Head of caudate nucleus (tissue), 42 donors: ENCODE data around the gene FBXO34.
A peak's percentile ranks its signal among the peaks of the same experiment; 100 is the strongest.
"Not testable (repeated sequence)": the region's sequence is repeated elsewhere in the genome, so short reads cannot be mapped to it uniquely, and the experiment has no call there.

Source experiments
- DNase-seq, 42 donors: peaks; one replicate each; pipeline versions ENCODE4 v3.0.0 to v3.0.0-alpha.2; 2020 to 2021; ENCODE audit warnings: mixed read lengths in 7 of 42
- intact Hi-C: fragments of 100-400 bp; cut with DNase I; formaldehyde crosslinking; loops from one replicate; pipeline ENCODE4 v1.15.0; 2022

The FBXO34 gene

GRCh38 chr14:55332654-55333570 lies 61.7 kb downstream of the FBXO34 start:
- intact Hi-C loops: no loop called here
- no peak for DNase-seq

GRCh38 chr14:55333711-55334485 lies 62.7 kb downstream of the FBXO34 start:
- no peak for DNase-seq

GRCh38 chr14:55336162-55336561 lies 64.9 kb downstream of the FBXO34 start:
- intact Hi-C loops: no loop called here
- DNase-seq: no peak

More at GRCh38 chr14:55333711-55334485, 62.7 kb downstream of the FBXO34 start:
- intact Hi-C loops: no loop called here

- intact Hi-C loops: no loop called here
- DNase-seq: no peak
Measured at GRCh38 chr14:55336691-55337090, 65.5 kb downstream of the FBXO34 start.

GRCh38 chr14:55339770-55340169 lies 68.5 kb downstream of the FBXO34 start:
- intact Hi-C loops: no loop called here
- no peak for DNase-seq

DNA sequence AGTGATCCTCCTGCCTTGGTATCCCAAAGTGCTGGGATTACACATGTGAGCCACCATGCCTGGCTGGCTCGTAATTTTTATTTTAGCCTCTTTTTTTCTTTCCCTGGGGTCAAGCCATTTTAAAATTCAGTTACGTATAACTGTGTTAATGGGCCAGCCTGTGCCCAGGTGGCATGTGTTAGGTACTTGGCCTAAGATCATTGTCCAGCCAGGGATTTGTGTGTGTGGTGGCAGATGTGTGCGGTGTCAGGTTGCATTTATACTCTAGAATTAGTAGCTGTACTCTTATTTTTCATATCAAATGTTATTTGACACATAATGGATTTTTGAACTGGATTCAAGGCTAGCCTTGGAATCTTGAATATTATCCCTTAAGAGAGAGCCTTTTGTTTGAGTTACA lies 69.3 kb downstream of the FBXO34 start:
- no peak for DNase-seq
- intact Hi-C loops: no loop called here

- intact Hi-C loops: no loop called here
- DNase-seq: peak in 1 of 42 donors; percentile 35
Measured at GRCh38 chr14:55341781-55342180, 70.6 kb downstream of the FBXO34 start.

GRCh38 chr14:55344582-55345163 lies 73.5 kb downstream of the FBXO34 start:
- intact Hi-C loops, DNase-seq: not testable (repeated sequence)

DNA sequence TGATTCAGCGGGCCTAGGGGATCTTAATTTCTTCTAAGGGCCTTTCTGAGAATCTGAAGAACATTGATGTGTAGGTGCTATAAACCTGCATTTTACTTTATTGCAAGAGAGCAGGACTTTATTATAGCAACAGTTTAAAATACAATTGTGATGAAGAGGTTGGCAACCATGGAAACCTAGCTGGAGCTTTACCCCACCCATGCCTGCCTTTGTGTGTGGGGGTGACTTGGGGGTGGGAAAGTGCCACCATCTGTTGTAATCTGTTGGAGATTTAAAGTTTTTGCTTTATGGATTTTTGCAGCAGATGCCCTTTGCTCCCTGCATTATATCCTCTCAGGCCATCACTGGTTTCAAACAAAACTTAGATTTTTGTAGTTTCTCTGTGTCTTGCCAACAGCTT lies 75.8 kb downstream of the FBXO34 start:
- peak in 37 of 42 donors; percentile 18 to 84 (median 59) for DNase-seq
- intact Hi-C loops: no loop called here

- intact Hi-C loops: no loop called here
- DNase-seq: no peak
Measured at GRCh38 chr14:55347748-55348147, 76.5 kb downstream of the FBXO34 start.

GRCh38 chr14:55348766-55349453 lies 77.7 kb downstream of the FBXO34 start:
- intact Hi-C loops: no loop called here
- DNase-seq: no peak

- no peak for DNase-seq
Measured at GRCh38 chr14:55349565-55349964, 78.3 kb downstream of the FBXO34 start.

DNA sequence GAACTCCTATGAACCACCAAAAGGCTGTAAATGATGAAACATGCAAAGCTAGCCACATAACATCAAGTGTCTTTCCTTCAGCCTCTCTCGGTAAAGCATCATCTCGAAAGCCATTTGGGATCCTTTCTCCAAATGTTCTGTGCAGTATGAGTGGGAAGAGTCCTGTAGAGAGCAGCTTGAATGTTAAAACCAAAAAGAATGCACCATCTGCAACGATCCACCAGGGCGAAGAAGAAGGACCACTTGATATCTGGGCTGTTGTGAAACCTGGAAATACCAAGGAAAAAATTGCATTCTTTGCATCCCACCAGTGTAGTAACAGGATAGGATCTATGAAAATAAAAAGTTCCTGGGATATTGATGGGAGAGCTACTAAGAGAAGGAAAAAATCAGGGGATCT lies 79.2 kb downstream of the FBXO34 start:
- DNase-seq: no peak
- intact Hi-C loops: loop anchor here (5.0 kb wide), 1 partner anchor 78 kb away; the partner anchor contains the start of gene FBXO34

More at GRCh38 chr14:55349565-55349964, 78.3 kb downstream of the FBXO34 start:
- intact Hi-C loops: no loop called here

DNA sequence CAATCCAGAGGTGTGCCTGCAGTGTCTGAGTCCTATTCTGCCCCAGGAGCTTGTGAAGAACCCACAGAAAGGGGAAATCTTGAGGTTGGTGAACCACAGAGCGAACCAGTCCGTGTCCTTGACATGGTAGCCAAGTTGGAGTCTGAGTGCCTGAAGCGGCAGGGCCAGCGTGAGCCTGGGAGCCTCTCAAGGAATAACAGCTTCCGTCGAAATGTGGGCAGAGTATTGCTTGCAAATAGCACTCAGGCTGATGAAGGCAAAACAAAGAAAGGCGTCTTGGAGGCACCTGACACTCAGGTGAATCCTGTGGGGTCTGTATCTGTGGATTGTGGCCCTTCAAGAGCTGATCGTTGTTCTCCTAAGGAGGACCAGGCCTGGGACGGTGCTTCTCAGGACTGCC lies 79.9 kb downstream of the FBXO34 start:
- intact Hi-C loops: loop anchor here (5.0 kb wide), 1 partner anchor 79 kb away; the partner anchor contains the start of gene FBXO34

GRCh38 chr14:55352201-55352600 lies 81.0 kb downstream of the FBXO34 start:
- intact Hi-C loops: loop anchor here (5.0 kb wide), 1 partner anchor 80 kb away; the partner anchor contains the start of gene FBXO34
- DNase-seq: no peak

More for the DNA sequence above, 79.9 kb downstream of the FBXO34 start:
- DNase-seq: no peak

DNA sequence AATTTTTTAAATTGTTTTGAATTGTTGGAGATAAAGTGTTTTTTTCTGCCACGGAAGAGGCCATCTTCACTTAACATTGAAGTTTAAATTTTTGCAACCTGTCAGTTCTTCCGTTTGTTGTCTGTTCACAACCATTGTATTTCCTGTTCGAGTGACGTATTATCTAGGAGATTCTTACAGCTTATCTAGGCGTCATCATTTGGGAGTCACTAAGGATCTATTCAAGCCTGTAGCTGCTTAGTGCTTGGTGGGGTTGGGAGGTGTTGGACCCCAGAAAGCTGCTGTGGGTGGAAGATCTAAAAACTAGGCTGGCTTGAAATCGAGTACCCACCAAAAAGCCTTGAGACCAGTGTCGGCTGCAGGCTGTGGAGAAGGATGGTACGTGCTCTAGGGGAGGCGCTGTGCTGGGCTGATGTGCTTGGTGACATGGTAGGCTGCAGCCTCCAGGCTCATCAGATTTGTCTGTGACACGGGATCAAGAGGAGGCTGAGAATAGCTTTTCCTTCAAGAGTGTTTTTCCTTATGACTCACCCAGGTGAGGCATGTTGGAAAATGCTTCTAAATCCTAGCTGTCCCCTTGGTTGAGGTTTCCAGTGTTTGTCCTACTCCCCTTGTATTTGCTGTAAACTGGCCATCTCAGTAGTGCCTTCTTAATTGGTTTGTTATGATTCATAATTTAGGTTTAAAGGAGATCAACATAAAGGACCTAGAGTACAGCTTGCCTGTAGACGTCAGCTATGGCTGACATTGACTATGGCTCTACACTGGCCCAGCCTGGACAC lies 82.7 kb downstream of the FBXO34 start:
- intact Hi-C loops: loop anchor here (5.0 kb wide), 1 partner anchor 82 kb away; the partner anchor contains the start of gene FBXO34
- DNase-seq: peak in 40 of 42 donors; percentile 25 to 86 (median 59)

GRCh38 chr14:55354500-55354899 lies 83.3 kb downstream of the FBXO34 start:
- DNase-seq: peak; percentile 31 to 88 (median 68)
- intact Hi-C loops: loop anchor here (5.0 kb wide), 1 partner anchor 82 kb away; the partner anchor contains the start of gene FBXO34

GRCh38 chr14:55355922-55356321 lies 84.7 kb downstream of the FBXO34 start:
- no peak for DNase-seq
- intact Hi-C loops: no loop called here
